Measurements from ENCODE around the gene ADCY2.

ADCY2 gene

GRCh38 chr5:7664208-7664607 is 268.3 kb downstream of the ADCY2 start:
- no peak for DNase-seq (ENCODE audit: low spot score)

GRCh38 chr5:7667216-7667767 is 271.4 kb downstream of the ADCY2 start:
- no peak for DNase-seq (ENCODE audit: low spot score)

GRCh38 chr5:7668161-7668560 is 272.2 kb downstream of the ADCY2 start:
- DNase-seq (ENCODE audit: low spot score), result no peak

GRCh38 chr5:7668627-7669026 is 272.7 kb downstream of the ADCY2 start:
- DNase-seq (ENCODE audit: low spot score), result no peak

GRCh38 chr5:7671381-7671993 is 275.5 kb downstream of the ADCY2 start:
- no peak for DNase-seq (ENCODE audit: low spot score)

- DNase-seq (ENCODE audit: low spot score), result no peak
Observed at GRCh38 chr5:7673658-7674057, 277.7 kb downstream of the ADCY2 start.

- DNase-seq (ENCODE audit: low spot score), result no peak
Observed at GRCh38 chr5:7676455-7676854, 280.5 kb downstream of the ADCY2 start.

GRCh38 chr5:7678030-7678429 is 282.1 kb downstream of the ADCY2 start:
- DNase-seq (ENCODE audit: low spot score), result no peak

- DNase-seq (ENCODE audit: low spot score), result no peak
Observed at GRCh38 chr5:7679663-7680062, 283.7 kb downstream of the ADCY2 start.

- no peak for DNase-seq (ENCODE audit: low spot score)
Observed at GRCh38 chr5:7680260-7680659, 284.3 kb downstream of the ADCY2 start.

GRCh38 chr5:7682379-7682778 is 286.4 kb downstream of the ADCY2 start:
- no peak for DNase-seq (ENCODE audit: low spot score)

GRCh38 chr5:7683753-7684152 is 287.8 kb downstream of the ADCY2 start:
- no peak for DNase-seq (ENCODE audit: low spot score)

GRCh38 chr5:7684826-7685225 is 288.9 kb downstream of the ADCY2 start:
- DNase-seq (ENCODE audit: low spot score), result no peak

GRCh38 chr5:7686794-7687193 is 290.9 kb downstream of the ADCY2 start:
- no peak for DNase-seq (ENCODE audit: low spot score)

- no peak for DNase-seq (ENCODE audit: low spot score)
Observed at GRCh38 chr5:7690557-7690956, 294.6 kb downstream of the ADCY2 start.

GRCh38 chr5:7705261-7705660 is 309.3 kb downstream of the ADCY2 start:
- no peak for DNase-seq (ENCODE audit: low spot score)

- DNase-seq (ENCODE audit: low spot score), result no peak
Observed at GRCh38 chr5:7705736-7706135, 309.8 kb downstream of the ADCY2 start.

GRCh38 chr5:7706256-7706655 is 310.3 kb downstream of the ADCY2 start:
- DNase-seq (ENCODE audit: low spot score), result no peak

- DNase-seq (ENCODE audit: low spot score), result no peak
Observed at GRCh38 chr5:7714119-7714518, 318.2 kb downstream of the ADCY2 start.

- DNase-seq (ENCODE audit: low spot score), result no peak
Observed at GRCh38 chr5:7714697-7715096, 318.8 kb downstream of the ADCY2 start.

GRCh38 chr5:7717691-7718090 is 321.8 kb downstream of the ADCY2 start:
- no peak for DNase-seq (ENCODE audit: low spot score)

- no peak for DNase-seq (ENCODE audit: low spot score)
Observed at GRCh38 chr5:7728076-7728475, 332.1 kb downstream of the ADCY2 start.

- DNase-seq (ENCODE audit: low spot score), result no peak
Observed at GRCh38 chr5:7741415-7742065, 345.6 kb downstream of the ADCY2 start.

- no peak for DNase-seq (ENCODE audit: low spot score)
Observed at GRCh38 chr5:7742241-7742656, 346.3 kb downstream of the ADCY2 start.

All from kidney capillary endothelial cell (primary cell).